Effector CD4-positive, alpha-beta T cell (primary cell): ENCODE measurements around the gene CPEB3.
"Not testable (repeated sequence)": the region's sequence is repeated elsewhere in the genome, so short reads cannot be mapped to it uniquely, and the experiment has no call there.

Experiments
- DNase-seq: peaks from one replicate; pipeline ENCODE4 v3.0.0-alpha.2; 2020

The CPEB3 gene

DNA sequence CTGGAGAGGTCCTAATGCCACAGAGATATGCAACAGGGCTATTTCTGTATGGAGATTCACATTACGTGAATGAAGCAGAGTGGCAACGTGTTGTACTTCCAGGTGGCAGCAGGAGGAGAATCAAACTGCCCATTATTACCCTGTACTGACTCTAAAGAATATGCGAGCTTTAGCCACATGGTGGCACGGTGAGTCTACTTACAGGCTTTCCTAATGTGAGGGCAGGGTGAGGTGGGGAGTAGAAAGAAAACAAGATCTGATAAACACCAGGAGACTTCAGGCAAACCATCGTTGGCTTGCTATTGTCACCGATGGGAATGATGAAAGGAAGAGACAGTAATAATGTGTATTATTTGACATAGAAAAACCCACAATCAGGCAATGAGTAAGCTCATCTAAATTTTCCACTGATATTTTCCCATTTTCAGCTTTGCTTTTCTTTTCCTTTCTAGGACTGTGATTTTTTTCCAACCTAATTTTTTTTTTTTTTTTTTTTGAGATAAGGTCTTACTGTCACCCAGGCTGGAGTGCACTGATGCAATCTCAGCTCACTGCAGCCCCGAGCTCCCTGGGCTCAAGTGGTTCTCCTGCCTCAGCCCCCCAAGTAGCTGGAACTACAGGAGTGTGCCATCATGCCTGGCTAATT lies 203.0 kb downstream of the CPEB3 start:
- peak; percentile 33 for DNase-seq

DNA sequence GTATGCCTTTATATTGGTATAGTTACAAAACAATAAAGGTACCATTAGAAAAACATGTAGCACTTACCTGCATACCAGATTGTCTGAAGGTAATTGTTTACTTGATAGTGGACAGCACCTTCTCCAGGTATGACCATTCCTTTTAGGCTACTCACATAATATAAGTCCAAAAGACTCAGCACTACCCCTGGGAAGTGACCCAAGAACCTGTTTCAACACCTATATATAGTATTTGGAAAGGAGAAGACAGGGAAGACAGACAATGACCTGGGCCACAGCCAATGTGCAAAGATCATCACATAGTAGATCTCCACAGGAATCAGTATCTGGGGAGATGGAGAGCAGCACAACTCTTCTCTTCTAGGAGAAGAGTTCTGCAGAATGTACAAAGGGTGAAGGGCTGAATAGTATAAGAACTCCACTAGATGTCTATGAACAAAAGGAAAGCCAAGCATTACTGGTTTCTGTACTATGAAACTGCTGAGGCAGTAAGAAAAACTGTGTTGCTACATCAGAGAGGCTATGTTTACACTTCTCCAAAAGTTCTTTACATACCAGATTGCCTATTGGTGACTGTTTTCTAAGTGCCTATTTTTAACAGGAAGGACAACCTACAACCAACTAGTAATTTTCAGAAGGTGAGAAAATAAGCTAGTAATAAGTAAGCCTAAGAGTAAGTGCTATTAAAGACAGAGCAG lies 208.1 kb downstream of the CPEB3 start:
- no peak for DNase-seq

DNA sequence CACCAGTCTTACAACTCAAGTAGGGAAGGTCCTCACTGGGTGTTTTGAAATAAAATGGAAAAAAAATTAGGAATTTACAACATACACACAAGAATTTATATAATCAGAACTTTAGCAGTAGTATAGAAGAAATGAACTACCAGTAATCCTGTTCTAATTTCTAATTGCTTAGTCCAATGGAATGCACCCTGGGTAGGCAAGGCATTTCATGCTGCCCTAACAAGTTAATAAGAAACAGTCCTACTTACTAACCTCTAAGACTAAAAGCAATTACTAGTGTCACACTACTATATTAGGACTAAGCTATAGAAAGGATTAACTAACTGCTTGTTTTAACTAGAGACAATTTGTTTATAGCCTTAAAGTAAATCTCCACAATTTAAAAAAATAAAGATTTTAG lies 209.2 kb downstream of the CPEB3 start:
- no peak for DNase-seq

DNA sequence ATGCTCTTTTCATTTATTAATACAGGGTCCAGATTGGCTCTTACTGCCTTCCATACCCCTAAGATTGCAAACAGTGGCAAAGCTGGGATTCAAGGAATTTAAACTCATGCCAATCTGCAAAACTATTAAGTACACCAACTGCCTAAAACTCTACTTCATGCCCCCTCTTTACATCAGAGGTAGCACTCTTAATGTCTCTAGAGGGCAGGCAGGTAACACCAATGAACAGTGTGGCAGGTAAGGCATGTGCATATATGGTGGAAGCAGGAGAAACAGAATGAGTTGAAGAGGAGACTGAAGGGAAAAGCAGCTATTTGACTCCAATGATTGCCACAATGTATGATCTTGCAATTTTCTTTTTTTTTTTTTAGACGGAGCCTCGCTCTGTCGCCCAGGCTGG lies 210.6 kb downstream of the CPEB3 start:
- DNase-seq, result no peak

DNA sequence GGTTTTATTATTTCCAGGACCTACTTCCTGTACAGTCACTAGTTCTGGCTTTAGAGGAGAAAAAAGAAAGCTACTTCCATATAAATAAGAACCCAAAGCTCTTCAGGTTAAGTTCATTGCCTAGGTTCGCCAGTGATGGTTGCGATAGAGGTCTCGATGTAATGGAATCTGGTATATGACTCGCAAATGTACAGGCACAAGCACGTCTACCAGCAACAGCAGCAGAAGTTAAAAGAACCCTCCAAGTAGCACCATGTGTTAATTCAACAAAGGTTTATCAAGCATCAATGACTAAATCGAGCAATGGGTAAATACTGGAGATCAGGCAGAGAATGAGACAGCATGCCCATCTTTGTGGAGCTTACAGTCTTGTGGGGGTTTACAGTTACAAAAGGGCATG lies 211.9 kb downstream of the CPEB3 start:
- no peak for DNase-seq

DNA sequence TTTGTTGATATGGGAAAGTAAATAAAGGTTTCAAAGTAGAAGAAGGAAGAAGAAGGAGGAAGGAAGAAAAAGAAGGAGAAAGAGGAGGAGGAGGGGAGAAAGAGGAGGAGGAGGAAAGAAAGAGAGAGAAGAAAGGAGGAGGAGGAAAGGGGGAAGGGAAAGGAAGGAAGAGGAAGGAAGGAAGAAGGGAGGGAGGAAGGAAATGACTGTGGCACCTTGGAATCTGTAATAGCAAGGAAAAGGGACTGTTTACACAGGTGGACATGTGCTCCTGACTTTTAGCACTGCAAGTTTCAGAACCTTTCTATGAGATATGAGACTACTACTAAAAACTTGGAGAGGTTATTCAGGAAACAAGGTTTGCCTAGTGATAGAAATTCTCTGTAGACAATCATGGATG lies 214.2 kb downstream of the CPEB3 start:
- DNase-seq, result no peak

DNA sequence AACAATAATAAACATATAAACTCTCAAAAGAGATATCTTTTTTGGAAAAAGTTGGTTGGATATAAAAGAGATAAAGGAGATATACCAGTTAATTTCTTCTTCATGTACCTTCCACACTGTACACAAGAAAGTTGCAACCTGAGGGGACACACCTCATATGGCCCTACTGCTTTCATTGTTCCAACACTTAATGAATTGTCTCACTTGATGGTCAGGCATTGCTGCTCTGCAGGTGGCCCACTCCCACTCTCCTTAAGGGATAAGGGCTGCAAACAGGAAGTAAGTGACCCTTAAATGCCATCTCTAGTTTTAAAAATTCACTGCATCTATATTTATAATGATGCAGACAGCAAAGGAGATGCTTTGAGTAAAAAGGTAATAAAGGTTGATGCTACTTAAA lies 215.0 kb downstream of the CPEB3 start:
- no peak for DNase-seq

DNA sequence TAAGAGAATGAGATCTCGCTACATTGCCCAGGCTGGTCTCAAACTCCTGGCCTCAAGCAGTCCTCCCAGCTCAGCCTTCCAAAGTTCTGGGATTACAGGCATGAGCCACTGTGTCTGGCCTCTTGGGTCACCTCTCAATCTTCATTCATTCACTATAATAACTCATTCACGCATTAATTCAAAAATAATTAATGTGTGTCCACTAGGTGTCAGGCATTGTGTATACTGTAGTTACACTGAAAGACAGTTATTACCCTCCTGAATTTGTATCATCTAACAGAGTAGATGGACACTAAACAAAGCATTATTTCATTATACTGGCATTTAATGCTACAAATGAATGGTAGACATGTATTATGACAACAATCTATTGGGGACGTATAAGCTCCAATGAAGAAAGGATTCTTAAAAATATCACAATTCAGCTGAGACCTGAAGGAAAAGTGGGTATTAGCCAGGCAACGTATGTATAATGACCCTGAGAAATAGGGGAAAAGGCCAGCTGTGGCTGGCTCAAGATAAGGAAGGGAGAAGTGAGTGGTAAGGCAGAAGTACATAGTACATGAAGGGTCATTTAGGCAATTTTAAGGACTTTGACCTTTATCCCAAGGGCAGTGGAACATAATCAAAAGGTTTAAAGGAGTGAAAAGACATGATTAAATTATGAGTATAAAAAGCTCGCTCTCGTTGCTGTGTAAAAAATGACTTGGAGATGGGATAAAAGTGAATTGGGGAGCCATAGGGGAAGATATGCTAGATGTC lies 216.6 kb downstream of the CPEB3 start:
- DNase-seq, result no peak

DNA sequence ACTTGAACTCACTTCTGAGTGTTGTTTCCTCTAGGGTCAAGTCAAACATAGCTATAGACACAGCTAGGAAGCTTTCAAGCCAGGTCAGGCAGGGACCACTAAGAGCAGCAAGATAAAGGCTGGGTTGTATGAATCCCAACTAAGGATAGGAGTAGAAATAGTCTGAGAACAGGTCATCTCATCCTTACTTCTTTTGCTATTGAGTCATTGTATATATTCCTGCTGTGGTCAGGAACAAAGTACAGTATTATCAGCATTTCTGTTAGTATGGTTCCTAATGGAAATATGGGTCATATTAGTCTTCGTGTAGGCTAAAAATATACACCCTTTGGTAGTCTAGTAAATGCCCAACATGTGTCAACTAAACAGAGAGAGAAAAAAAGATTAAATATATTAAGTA lies 222.0 kb downstream of the CPEB3 start:
- no peak for DNase-seq

DNA sequence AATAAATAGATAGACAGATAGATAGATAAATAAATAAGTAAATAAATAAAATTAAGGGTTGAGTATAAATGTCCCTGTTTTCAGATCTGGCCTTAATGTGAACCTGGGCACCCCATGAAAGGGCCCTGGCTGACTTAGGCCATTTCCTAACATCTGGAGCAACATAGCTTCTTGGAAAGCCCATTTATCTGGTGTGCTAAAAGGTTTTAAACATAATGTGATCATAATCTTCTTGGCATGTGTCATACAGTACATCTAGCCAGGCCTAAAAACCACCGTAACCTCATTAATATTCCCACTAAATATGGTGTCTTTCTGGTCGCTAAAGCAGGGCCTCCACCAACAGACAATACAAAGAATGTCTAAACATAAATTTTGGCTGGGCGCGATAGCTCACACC lies 224.5 kb downstream of the CPEB3 start:
- DNase-seq, result no peak

DNA sequence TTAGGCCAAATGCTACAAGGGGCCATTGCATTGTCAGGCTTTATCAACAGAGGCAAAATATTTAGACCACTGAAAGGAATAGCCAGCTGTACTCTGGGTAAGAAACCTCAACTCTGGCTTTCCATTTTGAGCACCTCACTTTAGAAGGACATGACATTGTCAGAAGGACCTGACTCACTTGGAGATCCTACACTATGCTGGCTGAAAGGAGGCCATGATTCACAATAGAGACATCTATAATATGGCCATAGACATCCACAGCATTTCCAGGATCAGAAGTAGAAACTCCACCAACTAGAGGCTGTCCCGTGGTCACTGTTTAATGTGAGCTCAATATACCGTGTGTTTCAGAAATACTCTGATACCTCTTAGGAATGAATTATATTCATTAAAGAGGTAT lies 226.4 kb downstream of the CPEB3 start:
- no peak for DNase-seq

DNA sequence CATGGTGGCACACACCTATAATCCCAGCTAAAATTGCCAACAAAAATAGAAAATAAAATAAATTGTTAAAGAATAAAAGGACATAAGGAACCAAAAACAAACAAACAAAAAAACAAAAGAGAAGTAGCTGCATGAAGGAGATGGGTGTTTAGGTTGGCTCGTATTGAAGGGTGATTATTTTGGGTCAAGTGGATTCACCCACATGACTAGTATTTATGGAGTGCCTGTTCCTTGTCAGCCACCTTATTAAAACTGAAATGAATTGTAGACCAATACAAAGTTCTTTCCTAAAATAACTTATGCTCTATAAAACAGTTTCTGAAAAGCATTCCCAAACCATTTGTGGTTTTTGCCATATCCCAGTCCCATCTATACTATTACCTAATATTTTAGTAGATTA lies 228.6 kb downstream of the CPEB3 start:
- DNase-seq, result no peak

DNA sequence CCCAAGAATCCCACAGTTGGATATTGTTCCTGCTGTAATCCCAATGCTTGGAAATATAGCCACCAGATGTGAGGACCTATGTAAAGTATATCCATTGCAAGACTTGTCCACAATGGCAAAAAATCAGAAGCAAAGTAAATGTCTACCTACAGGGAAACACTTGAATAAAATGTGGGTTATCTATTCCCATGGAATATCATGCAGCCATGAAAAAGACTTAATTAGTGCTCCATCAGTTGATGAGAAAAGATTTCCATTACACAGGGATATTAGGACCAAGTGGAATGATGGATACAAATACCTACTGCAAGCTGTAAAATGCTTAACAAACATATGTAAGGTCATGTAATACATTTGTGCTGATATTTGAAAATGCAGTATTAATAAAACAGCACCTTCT lies 236.1 kb downstream of the CPEB3 start:
- no peak for DNase-seq

DNA sequence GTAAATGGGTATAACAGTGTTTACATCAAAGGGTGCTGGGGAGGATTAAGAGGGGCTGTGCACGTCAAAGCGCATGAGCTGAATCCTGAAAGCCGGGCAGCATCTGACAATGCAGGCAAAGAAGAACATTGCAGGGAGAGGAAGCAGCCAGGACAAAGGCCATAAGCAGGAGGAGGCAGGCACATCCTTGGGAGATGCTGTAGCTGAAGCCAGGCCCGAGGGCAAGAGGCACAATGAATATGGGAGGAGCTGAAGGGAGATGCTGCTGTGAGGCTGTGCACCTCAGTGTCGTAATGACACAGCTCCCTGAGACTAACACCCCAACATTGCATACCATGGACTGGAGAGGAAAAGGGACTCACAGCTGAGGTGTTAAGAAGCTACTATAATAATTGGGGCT lies 238.1 kb downstream of the CPEB3 start:
- DNase-seq, result no peak

DNA sequence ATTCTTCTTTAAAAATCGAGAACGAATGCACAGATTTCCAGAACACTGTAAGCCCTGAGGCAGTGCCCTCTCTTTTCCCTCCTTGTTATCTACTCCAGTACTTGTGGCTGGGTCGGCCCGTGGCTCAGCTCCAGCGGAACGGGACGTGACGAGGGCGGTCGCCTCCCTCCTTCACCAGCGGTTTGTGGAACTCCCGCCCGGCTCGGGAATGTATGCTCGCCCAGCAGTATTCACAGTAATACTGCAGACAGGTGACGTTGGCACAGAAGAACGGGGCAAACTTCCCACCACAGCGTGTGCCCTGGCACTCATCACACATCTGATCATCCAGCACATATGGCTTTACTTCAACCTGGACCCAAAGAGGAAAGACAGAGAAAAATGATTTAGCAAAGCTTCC lies 238.8 kb downstream of the CPEB3 start:
- no peak for DNase-seq

DNA sequence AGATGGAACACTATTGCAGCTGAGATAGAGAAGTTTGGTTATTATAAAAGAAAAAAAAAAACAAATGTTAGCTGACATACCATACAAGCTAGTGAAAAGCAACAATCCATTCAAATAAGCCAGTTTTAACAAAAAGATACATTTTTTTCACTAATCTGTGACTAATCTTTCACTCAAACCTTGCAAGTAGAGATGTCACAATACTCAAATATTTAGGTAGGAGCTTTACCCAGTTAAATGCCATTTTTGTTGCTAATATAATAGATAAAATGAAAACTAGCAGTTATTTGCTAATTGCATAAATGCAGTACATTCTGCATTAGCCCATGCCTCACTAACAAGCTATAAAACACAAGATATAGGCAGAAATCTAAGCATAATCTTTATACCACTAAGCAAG lies 243.7 kb downstream of the CPEB3 start:
- DNase-seq, result no peak

DNA sequence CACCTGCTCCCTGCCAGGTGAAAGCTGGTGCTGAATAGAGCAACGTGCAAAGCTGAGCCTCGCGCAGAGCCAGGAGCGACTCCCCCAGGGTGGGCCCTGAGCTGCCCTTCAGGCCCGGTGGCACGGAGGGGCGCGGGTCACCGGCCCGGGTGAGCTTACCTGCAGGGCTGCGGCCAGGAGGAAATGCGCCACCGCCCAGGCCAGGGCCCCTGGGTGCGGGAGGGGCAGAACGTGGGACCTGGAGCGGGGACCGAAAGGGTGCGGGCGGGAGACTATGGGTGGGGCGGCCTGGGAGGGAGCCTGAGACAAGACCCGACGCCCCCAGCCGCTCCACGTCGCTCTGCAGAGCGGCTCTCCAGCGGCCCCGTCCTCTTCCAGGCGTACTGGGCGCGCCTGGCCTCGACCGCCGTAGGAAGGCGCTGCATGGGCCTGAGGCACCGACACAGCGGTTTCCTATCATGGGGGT lies 245.2 kb downstream of the CPEB3 start:
- no peak for DNase-seq

DNA sequence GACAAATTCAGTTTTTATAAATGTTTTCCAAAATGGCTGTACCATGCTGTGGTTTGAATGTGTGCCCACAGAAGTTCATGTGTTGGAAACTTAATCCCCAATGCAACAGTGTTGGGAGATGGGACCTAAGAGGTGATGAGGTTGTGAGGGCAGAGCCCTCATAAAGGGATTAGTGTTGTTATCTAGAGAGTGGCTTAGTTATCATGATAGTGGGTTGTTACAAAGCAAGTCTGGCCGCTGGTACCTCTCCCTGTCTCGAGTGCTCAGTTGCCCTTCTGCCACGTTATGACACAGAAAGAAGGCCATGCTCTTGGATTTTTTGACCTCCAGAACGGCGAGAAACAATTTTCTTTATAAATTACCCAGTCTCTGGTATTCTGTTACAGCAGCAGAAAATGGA lies 248.3 kb downstream of the CPEB3 start:
- DNase-seq, result no peak

DNA sequence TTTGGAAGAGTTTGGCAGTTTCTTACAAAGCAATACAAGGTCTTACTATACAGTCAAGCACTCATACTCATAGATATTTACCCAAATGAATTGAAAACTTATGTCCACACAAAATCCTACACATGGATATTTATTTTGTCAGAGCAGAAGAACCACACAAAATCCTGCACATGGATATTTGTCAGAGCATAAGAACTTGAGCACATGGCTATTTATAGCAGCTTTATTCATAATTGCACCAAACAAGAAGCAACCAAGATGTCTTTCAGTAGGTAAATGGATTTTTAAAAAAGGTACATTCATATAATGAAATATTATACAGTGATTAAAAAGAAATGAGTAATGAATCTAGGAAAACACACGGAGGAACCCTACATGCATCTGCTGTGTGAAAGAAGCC lies 251.9 kb downstream of the CPEB3 start:
- no peak for DNase-seq

DNA sequence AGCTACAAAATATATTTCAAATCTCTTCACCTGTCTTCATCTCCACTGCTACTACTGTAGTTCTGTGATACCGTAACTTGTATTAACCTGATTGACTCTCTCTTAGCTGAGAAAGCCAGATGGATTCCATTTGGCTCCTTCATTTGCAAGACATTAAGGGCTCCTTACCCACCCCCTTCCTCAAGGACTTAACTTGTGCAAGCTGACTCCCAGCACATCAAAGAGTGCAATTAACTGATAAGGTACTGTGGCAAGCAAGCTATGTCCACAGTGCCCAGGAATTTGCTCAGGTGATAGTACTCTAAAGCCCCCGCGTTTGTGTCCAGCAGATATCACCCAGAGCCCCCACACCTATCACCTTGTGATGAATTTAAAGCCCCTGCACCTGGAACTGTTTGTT lies 257.8 kb downstream of the CPEB3 start:
- not testable (repeated sequence) for DNase-seq

DNA sequence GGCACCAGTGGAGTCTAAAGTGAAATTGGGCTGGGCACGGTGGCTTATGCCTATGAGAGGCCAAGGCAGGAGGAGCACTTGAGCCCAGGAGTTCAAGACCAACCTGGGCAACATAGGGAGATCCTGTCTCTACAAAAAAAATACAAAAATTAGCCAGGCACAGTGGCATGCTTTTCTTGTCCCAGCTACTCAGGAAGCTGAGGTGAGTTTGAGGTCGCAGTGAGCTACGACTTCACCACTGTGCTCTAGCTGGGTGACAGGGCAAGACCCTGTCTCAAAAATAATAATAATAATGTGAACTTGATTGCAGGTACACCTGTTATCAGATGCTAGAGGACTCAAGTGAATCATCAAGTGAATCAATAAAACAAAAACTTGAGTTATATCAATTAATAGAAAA lies 259.3 kb downstream of the CPEB3 start:
- DNase-seq, result no peak

DNA sequence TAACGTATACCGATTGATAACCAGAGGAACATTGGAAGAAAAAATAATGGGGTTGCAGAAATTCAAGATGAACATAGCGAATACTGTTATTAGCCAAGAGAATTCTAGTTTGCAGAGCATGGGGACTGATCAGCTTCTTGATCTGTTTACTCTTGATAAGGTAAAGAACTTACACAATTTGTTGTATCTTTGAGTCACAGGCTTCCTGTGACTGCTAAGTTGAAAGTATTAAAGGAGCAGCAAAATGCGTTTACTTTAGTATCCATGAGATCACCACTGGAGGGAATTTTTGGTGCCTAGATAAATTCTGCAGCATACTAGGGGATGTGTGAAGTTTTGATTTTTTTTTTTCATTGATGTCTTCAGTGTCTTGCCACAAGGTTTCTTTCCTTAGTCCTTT lies 263.7 kb downstream of the CPEB3 start:
- no peak for DNase-seq

DNA sequence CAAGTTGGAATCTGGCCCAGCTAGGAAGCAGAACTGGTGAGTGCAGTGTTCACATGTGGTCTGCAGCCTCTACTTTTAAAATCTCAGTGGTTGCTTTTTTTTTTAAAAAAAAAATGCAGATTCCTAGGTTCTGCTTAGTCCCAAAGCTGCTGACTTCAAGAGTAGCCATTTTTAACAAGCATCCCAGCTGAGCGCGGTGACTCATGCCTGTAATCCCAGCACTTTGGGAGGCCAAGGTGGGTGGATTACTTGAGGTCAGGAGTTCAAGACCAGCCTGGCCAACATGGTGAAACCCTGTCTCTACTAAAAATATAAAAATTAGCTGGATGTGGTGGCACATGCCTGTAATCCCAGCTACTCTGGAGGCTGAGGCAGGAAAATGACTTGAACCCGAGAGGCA lies 265.5 kb downstream of the CPEB3 start:
- not testable (repeated sequence) for DNase-seq

DNA sequence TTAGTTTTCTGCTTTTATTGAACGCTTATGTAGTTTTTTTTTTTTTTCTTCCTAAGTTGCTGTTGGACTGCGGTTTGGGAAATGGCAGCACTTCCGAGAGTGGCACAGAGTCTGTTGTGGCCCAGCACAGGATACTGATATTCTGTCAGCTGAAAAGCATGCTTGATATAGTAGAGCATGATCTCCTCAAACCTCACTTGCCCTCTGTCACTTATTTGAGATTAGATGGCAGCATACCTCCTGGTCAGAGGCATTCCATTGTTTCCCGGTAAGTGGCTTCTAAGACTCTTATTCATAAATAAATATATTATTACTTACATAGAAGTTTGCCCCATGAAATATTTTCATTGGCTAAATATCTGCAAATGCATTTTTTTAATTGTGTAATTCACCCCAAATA lies 266.2 kb downstream of the CPEB3 start:
- no peak for DNase-seq
